GF-D8 (cell line): ENCODE results near the gene UBE2N.

Source experiments
- DNase-seq: peaks from one replicate; lab custom pipeline; 2025; lab: John Stamatoyannopoulos, UW

UBE2N gene

DNA sequence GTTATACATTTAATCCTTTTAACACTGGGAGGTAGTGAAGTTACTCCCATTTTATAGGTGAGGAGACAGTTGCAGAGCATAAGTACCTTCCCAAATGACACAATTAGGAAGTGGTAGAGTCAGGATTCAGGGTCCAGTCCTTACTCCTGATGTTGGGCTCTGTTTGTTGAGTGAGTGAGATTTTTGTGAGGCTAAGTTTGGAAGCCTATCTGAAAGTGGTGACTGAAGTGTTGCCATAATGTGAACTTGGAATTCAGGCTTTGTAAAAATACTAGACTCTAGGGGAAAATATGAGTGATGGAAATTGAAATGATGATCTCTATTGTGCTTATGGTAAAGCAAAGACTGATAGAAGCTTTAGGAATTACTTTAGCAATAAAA lies 61.8 kb downstream of the UBE2N start:
- no peak for DNase-seq

DNA sequence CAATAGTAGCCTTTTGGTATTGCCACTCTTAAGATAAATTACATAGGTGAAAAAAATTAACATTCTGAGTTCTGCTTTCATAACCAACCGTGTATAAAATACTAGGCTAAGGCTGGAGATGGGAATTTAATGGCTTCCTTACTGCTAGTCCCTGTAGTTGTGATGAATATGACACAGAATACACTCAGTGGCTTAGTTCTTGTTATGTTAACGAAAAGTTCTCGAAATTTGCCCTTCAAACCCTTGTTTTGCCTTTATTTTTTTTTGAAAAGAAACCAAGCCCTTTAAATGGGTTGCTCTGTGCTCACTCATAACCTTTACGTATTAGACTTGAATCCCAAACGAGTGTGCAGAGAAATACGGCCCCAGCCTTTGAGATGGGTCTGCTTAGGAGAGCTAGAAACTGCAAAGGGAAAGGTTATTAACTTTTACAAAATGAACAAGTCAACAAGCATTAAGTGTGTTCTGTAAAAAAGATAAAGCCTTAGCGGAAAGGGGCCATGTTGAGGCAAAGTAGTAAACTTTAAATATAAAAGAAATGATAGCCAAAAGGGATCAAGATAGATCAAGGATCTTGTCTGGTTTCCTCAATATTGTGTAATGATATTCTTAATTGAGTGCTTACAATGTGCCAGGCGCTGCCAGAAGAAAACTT lies 62.3 kb downstream of the UBE2N start:
- no peak for DNase-seq

DNA sequence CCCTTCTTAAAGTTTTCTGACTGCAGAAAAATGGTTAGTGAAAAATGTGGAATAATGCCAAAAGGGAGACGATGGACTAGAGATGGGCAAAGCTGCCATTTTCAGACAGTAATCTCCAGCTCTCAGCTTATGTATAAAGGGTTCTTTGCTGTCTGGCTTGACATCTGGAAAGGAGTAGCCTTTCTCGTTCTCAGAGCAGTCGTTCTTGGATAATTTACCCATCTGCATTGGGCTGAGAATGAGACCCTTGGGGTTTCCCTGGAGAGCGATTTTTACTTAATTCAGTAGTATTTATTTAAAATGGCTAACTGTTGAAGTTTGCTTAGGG lies 62.8 kb downstream of the UBE2N start:
- DNase-seq: no peak

DNA sequence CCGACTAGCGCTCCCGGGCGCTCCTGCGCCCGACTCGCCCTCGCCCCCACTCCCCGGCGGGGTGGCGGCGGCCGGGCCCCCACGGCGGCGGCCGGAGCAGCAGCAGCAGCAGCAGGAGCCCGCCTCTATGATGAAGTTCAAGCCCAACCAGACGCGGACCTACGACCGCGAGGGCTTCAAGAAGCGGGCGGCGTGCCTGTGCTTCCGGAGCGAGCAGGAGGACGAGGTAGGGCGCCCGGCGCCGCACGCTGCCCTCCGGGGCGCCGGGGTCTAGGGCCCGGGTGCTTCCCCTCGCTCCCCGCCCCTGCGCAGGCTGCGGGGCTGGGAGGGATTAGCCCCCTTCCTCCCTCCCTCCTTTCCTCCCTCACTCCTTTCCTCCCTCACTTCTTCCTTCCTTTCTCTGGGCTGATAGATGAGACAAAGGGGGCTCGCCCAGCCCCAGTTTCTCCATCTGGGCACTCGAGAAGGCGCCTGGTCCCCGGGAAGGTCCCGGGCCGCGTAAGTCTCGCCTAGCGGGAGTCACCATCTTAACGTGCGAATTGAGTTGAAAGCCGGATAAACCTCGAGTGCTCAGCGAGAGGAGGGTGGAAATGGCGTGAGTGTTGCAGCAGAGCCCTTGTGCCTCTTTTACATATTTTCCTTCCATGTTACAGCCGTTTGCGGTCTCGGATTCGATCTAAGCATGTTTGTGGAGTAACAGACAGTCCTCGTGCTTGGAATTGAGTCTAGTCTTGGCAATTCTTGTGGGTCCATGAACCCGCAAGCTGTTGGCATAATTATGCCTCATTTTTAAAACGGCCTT lies 63.4 kb downstream of the UBE2N start:
- DNase-seq: peak; percentile 74

DNA sequence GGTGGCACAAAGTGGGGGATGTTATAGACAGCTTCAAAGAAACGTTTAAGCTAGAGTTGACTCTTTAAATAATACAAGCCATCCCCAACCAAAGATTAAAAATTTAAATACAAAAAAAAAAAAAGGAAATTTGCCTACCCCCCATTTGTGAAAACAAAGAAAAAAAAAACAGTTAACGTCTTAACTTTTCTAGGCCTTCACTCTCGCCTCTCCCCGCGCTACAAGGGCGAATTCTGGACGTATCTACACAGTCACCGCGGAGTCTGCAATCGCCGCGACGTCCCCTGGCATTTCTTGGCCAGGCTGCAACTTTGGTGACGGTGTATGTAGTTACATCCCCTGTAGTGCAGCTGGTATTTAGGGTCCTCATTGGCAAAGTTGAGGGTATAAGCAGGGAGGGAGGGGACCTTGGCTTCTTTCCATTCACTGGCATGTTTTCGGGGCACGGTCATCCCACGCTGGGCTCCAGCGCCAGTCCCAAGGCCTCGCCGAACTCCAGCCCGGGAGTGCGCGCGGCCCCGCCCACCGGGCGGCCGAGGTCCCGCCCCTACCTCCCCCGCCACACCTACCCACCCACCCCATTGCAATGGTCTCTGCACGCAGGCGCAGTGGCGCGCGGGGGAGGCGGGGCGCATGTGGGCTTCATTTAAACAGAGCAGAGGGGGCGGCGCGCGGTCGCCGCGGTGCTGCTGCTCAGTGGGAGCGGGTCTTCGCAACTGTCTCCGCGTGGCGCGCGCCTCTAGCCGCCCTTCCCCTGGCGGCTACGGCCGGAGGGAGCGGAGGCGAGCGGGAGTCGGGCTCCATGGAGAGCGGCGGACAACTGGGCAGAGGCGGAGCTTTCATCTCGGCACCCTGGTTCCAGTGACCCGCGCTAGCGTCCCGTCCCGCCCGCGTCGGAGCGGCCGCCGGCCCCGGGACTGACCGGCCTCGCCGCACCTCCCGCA lies 64.2 kb downstream of the UBE2N start, which contains the start of gene NUDT4:
TSS of gene NUDT4 (plus strand) at position 674 of the 944 bp plus-strand sequence. CDS start 398 bp downstream, outside the sequence.
- DNase-seq: peak; percentile 78

DNA sequence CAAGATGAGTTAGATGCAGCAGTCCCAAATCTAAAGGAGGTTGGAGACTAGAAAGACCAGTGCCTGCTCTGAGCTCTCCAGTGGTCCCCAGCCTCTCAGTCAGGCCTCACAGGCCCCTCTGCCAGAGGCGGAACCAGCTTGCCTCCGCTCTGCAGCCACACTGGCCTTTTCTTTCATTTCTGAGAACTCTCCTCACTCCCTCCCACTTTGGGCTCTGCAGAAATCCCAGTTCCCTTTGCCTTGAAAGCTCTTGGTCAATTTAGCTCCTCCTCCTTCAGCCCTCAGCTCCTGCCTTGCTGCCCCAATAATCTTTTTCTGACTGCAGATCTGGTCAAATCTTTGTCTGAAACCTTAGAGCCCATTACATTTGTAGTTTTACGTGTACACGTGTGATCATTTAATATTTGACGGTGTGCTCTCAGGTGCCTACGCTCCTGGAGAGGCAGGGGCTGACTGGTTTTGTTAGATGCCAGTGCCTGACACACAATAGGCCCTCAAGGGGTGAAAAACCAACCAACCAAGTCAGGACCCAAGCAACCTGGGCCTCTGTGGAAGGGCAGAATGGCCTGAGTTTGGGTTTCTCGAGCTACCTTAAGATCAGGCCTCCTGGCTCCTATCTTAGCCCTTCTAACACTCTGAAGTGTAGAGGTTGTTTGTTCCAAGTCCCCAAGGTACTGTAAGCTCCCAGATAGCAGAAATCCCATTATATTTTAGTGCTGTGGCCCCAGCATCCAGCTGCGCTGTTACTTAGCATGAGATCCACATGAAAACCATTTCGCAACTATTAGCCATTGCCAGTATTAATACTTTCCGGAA lies 65.1 kb downstream of the UBE2N start:
- peak; percentile 79 for DNase-seq

DNA sequence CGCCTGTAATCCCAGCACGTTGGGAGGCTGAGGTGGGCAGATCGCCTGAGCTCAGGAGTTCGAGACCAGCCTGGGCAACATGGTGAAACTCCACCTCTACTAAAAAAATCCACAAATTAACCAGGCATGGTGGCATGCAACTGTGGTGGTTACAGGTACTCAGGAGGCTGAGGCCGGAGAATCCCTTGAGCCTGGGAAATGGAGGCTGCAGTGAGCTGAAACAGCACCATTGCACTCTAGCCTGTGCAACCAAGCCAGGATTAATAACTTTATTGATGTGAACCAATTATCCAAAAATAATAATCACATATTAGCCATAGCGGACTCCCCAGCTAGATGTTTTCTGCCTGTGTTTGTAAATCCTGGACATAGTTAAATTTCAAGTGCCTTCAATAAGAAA lies 65.8 kb downstream of the UBE2N start:
- DNase-seq: no peak

DNA sequence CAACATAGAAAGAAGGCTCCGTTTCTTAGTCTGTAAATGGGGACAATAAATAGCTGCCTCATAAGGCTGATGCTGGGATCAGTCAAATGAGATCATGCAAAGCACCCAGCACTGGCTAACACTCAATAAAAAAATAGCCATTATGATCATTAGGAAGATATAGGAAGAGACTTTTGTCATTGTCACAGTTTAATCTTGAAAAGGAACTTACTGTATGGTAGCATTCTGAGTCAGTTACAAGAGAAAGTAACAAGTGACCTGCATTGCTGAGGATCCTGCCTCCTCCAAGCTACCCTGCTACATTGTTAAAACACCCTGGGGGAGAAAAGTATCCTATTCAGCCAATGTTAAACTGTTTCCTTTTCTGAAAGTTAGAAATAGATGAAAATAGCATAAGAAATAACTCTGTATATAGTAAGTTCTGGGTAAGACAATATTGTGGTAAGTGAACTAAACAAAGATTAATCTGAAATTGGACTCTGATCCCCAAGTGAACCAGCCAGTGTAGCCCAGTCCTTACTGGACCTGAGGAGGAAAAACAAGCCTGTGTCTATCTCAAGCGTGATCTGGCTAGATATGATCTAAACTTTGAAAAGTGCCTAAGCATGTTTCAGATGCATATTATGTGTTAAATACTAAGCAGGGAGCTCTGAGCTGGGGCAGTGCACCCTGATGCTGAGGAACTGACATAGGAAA lies 67.6 kb downstream of the UBE2N start:
- DNase-seq: no peak

DNA sequence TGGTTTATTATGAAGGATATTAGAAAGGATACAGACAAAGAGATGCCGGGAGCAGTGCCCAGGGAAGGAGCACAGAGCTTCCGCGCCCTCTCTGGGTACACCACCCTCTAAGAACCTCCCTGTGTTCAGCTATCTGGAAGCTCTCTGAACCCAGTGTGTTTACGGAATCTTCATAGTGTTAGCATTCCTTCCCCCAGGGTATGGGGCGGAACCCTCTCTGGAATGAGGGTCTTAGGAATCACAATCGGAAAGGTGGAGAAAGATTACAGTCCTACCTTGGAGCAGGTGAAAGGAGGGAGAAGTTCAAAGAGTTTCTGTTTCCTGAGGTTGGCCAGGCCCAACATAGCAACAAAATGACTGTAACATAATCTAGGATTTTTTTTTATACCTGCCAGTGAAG lies 70.8 kb downstream of the UBE2N start:
- DNase-seq: no peak

DNA sequence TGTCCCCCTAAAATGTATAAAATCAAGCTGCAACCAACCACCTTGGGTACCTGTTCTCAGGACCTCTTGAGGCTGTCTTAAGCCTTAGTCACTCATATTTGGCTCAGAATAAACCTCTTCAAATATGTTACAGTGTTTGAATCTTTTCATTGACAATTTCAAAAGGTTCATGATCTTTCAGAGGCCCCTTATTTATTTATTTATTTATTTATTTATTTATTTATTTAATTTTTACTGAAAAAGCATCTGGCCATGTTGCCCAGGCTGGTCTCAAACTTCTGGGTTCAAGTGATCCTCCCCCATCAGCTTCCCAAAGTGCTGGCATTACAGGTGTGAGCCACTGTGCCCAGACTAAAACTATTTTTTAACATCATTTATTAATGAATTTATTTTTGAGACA lies 72.2 kb downstream of the UBE2N start:
- DNase-seq: no peak

DNA sequence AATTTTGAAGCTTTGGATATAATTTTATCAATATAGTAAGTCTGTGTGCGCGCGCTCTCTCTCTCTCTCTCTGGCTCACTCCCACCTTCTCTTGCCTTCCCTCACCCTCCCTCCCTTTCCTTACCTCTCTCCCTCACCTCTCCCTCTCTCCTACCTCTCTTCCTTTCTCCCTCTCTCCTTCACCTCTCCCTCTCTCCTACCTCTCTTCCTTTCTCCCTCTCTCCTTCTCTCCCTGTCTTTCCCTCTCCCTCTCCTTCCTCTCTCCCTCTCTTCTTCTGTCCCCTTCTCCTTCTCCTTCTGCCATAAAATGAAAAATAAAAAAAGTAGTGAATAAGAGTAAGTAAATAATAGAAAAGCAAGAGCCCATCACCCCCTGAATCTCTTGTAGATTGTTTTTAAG lies 73.0 kb downstream of the UBE2N start:
- no peak for DNase-seq

DNA sequence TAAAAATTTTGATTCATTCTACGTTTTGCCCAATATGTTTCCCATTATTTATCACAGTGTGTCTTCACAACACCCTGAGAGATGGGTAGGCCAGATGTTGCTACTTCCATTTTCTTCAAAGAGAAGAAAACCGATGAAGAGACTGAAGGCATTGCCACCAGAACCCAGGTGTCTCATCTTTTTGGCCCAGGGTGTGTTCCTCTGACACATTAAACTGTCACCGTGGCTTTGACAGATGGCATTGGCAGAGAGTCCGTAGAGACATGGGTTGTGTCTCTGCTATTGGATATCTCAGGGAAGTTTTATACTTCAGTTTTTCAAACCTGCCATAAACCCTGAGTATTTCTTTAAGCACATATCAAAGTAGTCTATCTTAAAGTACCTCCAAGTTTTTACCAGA lies 75.3 kb downstream of the UBE2N start:
- DNase-seq: no peak

DNA sequence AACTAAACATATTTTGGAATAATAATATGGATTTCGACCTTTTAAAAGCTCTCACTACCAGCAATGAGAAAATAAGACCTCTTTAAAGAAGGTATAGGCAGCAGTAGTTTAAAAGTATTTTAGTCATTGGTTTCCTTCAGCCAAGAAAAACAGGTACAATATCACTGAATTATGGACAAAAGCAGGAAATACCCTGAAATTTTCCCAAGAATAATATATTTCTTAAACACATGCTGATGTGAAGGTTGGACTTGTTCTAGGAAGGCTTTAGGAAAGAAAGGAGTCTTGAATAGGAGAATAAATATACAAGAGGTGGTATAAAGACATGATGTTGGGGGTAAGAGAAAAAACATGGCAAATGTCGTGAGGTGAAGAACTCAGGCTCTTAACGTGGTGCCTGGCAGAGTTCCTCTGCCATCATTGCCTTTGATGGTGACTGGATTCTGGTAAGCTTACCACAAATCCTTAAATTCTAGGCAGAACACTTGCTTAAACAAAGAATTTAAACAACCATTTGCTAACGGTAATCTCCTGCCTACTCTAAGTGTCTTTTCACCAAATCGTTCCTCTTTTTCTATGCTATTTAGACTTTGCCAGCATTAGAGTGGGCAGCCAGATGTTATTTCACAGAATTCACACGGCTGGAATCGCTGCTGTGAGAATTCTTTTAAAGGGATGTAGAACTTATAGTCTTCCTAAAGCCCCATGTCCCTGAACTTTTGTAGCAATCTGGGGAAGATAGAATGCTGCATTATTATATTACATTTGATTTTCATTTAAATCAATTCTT lies 75.9 kb downstream of the UBE2N start:
- no peak for DNase-seq

DNA sequence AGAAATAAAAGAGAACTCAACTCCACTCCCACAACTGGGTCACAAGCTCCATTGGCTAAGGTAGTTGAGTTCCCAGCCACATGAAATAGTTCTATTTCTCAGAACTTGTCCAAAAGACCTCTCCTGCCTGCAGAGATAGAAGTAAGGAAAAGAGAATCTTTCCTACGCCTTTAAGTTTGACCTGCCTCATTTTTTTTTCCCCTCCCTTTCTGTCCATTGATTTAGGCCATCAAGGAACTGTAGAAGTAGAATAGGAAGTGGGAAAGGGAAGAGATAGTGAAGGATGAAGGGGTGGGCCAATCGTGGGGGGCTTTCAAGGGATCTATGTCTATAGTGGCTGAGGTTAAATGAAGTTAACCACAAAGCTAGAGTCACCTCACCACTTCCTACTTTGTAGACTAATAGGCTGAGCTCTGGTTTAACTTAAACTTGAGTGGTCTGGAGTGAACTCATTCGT lies 77.9 kb downstream of the UBE2N start:
- no peak for DNase-seq

DNA sequence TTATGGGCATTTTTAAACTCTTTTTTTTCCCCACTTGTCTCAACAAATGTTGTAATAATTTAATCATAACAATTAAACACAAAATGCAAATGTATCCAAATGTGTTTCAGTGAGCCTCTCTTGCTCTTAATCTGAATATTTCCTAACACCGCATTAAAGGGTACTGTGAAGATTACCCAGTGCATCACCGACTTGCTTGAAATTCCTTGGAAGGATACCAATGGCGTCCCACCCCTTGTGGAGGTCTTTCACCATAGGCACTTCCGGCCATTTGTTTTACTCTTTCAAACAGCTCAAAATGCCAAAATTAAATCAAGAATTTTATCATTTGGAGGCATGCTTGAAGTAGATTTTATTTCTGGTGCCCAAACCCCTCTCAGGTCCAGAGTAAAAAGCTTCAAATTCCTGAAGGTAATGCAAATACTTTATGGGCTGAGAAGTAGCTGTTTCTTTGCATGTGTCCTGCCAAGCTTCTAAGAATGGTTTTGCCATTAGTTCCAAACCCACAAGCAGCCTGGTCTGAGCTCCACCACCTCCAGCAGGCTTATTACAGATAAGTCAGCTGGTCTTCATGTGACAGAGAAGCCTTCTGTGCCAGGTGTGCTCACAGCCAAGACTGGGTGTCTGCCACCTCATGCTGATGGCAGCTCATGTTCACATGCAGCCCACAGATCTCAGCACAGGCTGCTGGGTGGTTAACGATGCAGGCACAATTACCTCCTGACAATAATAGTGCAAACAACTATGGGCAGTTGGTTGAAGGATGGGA lies 80.4 kb downstream of the UBE2N start:
- no peak for DNase-seq

DNA sequence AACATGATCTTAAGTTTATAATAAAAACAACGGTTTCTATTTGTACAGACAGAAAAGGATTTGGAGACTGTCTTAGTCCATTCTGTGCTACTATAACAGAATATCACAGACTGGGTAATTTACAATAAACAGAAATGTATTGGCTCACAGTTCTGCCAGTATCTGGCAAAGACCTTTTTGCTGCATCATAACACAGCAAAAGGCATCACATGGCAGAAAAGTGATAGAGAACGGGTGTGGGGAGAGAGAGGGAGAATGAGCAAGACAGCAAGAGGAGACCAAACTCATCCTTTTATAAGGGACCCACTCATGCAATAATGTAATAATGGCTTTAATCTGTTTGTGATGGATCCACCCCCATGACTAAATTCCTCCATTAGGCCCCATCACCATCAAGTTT lies 81.1 kb downstream of the UBE2N start:
- DNase-seq: no peak

DNA sequence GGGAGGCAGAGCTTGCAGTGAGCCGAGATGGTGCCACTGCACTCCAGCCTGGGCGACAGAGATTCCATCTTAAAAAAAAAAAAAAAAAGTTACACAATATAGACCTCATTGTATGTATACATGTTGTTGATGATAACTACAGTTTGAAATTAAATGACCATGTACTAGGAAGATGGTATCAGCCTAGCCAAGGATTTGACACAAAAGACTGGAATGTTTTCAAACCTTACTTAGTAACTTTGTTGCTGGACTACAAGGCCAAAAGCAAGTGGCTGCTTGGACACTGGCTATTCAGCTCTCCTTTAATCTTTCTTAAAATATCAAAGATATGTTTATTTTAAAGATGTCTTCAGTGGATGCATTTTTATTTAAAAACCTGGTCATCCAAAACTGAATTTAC lies 82.9 kb downstream of the UBE2N start:
- no peak for DNase-seq

DNA sequence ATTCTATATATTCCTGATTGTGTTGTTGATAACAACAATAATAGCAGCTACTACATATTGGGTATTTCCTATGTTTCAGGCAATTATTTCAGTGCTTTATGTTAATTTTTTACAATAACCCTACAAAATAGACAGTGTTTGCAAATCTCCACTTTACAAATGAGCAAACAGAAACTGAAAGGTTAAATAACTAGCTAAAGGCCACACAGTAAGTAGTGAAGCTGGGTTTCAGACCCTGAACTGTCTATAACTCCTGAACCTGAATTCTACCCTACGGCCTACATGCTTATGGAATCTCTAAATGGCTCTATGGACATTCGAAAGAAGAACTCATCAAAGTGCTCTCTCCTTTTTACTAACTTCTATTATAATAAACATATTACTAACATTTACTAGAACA lies 83.7 kb downstream of the UBE2N start:
- DNase-seq: no peak

DNA sequence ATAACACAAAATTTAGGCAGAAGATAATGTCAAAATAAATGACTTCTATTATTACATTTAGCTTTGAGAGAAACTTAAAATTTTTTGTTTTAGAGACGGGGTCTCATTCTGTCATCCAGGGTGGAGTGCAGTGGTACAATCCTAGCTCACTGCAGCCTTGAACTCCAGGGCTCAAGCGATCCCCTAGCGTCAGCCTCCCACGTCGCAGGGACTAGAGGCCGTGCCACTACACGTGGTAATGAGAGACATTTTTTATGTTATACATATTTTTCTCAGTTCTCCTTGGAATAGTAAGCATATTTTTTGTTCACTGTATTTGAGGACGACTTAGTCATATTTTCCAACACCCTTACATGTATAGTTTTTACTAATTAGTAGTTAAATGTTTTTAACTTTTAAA lies 85.5 kb downstream of the UBE2N start:
- no peak for DNase-seq
